KMS-11 (cell line): ENCODE measurements around the gene NRG2.

Experiments
- H2AFZ ChIP-seq: fragments of 200-600 bp; sonication (generic); 2 replicates; pipeline ENCODE4 v1.6.1; 2016; ENCODE audit warnings: antibody characterized with exemption, mixed run types, low read depth
- H3K27ac ChIP-seq: fragments of 200-600 bp; sonication (generic); 2 replicates; pipeline ENCODE4 v1.6.1; 2016; ENCODE audit warnings: mild to moderate bottlenecking, mixed run types
- H3K27me3 ChIP-seq: fragments of 200-600 bp; sonication (generic); 2 replicates; pipeline ENCODE4 v1.6.1; 2017; ENCODE audit warnings: mild to moderate bottlenecking, low read depth, mixed run types, moderate library complexity; ENCODE audit not compliant: insufficient read depth
- H3K36me3 ChIP-seq: fragments of 200-600 bp; sonication (generic); 2 replicates; pipeline ENCODE4 v1.6.1; 2017; ENCODE audit warnings: mild to moderate bottlenecking, mixed run types; ENCODE audit not compliant: insufficient read depth
- H3K4me1 ChIP-seq: fragments of 200-600 bp; sonication (generic); 2 replicates; pipeline ENCODE4 v1.6.1; 2016; ENCODE audit warnings: mild to moderate bottlenecking, low read depth, mixed run types; ENCODE audit not compliant: poor library complexity, severe bottlenecking
- H3K4me2 ChIP-seq: fragments of 200-600 bp; sonication (generic); 2 replicates; pipeline ENCODE4 v1.7.0; 2016; ENCODE audit warnings: mild to moderate bottlenecking, mixed run types
- H3K4me3 ChIP-seq: fragments of 200-600 bp; sonication (generic); IDR thresholded peaks from 2 replicates; pipeline ENCODE4 v1.6.1; 2017; ENCODE audit warnings: low read depth, low read length, mixed read lengths; ENCODE audit not compliant: insufficient read depth
- H3K79me2 ChIP-seq: fragments of 200-600 bp; sonication (generic); 2 replicates; pipeline ENCODE4 v1.6.1; 2016; ENCODE audit warnings: low read depth, mixed run types; ENCODE audit not compliant: insufficient read depth
- H3K9ac ChIP-seq: fragments of 200-600 bp; sonication (generic); 2 replicates; pipeline ENCODE4 v1.6.1; 2016; ENCODE audit warnings: mild to moderate bottlenecking, mixed run types
- H4K20me1 ChIP-seq: fragments of 200-600 bp; sonication (generic); 2 replicates; pipeline ENCODE4 v1.6.1; 2016; ENCODE audit warnings: mild to moderate bottlenecking, mixed run types; ENCODE audit not compliant: insufficient read depth
- TF ChIP-seq, protein P1 (sequence below): fragments of 200-600 bp; sonication (generic); conservative IDR thresholded peaks from 2 replicates; pipeline ENCODE4 v1.6.1; 2017; ENCODE audit warnings: low read depth, mild to moderate bottlenecking, antibody characterized with exemption, low read length, moderate library complexity, mixed read lengths

The NRG2 gene

DNA sequence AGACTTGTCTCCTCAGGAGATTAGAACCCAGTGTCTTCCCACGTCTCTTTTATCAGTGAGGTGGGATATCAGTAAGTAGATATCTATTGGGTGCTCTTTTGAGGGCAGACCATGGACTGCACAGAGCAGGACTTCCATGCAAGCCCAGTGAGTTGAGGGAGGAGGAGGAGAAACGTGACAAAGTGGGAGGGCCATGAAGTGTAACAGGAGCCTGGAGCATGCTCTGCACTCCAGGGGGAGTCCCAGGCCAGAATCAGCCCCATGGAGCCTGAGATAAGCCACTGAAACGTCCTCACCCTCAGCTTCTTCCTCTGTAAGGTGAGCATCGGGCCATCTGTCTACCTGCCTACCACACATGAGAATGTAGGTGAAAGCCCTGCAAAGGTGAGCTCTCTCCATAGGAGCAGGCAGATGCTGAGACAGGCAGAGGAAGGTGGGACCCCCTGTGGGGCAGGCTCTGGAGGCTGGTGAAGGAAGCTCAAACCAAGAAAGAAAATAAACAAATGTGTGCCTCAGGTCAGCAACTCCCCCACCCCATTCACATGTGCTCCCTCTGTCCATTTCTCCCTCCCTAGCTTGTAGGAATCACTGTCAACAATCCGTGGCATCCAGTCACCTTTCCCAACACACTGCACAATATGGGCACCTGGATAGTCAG lies 87.4 kb downstream of the NRG2 start:
- H3K4me1 ChIP-seq, result peaks cover 29% of the 10 kb centered on the region
- peaks cover 10% of the 10 kb centered on the region; the same call in 1 of the 2 replicates for H3K79me2 ChIP-seq
- H3K4me2 ChIP-seq, result no peak overlapping the region
- 0 out of 2 replicates have a peak, but pooled peaks cover 6% of the 10 kb centered on the region for H4K20me1 ChIP-seq
- no peak overlapping the region for H3K9ac ChIP-seq
- no peak overlapping the region for H3K27ac ChIP-seq
- no peak overlapping the region for H2AFZ ChIP-seq
- no peaks in the 10 kb centered on the region for H3K36me3 ChIP-seq
- no peak overlapping the region for H3K4me3 ChIP-seq
- no peaks in the 10 kb centered on the region for H3K27me3 ChIP-seq
- TF ChIP-seq, protein P1, sequence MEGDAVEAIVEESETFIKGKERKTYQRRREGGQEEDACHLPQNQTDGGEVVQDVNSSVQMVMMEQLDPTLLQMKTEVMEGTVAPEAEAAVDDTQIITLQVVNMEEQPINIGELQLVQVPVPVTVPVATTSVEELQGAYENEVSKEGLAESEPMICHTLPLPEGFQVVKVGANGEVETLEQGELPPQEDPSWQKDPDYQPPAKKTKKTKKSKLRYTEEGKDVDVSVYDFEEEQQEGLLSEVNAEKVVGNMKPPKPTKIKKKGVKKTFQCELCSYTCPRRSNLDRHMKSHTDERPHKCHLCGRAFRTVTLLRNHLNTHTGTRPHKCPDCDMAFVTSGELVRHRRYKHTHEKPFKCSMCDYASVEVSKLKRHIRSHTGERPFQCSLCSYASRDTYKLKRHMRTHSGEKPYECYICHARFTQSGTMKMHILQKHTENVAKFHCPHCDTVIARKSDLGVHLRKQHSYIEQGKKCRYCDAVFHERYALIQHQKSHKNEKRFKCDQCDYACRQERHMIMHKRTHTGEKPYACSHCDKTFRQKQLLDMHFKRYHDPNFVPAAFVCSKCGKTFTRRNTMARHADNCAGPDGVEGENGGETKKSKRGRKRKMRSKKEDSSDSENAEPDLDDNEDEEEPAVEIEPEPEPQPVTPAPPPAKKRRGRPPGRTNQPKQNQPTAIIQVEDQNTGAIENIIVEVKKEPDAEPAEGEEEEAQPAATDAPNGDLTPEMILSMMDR, result no peak

DNA sequence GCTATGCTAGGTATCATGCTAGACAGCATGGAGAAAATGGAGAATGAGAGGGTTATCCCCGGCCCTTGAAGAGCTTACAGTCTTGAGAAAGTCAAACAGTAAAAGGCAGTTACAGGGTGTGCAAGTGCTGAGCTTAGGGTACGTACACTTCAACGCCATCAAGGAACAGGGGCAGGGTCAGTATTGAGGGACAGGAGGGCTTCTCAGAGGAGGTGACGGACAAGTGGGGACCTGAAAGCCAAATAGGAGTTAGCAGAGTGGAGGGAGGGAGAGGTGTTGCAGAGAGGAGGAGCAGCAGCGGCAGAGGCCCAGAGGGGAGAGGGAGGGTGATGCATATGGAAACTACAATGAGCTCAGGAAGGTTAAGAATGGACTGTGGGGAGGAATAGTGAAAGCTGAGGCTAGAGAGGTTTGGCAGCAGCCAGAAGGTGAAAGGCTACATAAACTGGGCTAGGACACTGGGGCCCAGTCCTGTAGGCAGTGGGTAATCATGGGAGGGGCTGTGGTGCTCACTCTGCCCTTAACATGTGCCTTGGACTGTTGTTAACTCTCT lies 88.0 kb downstream of the NRG2 start:
- peaks cover 23% of the 10 kb centered on the region for H3K4me1 ChIP-seq
- TF ChIP-seq, protein P1, result no peak
- H3K27ac ChIP-seq, result no peak overlapping the region
- no peak overlapping the region for H2AFZ ChIP-seq
- no peaks in the 10 kb centered on the region for H3K27me3 ChIP-seq
- peaks cover 6% of the 10 kb centered on the region; the same call in 1 of the 2 replicates for H3K79me2 ChIP-seq
- no peak overlapping the region for H3K9ac ChIP-seq
- no peak overlapping the region for H3K4me2 ChIP-seq
- no peaks in the 10 kb centered on the region for H3K36me3 ChIP-seq
- H3K4me3 ChIP-seq, result no peak overlapping the region
- 0 out of 2 replicates have a peak, but pooled peaks cover 6% of the 10 kb centered on the region for H4K20me1 ChIP-seq

DNA sequence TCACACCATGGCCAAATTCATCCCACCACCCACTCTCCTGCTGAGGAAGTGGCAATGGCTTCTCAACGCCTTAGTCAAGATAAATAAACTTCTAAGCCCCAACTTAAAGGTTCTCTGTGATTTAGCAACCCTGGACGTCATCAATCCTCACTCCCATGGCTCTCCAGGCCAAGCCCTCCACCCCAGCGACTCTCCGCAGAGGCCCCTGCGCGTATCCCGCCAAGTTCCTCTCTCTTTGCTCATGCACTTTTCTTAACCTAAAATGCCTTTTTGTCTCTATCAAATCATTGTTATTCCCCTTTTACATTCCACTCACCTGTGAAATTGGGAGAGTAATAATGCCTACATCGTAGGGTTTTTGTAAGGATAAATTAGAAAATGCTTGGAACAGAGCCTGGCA lies 88.6 kb downstream of the NRG2 start:
- Histone ChIP-seq H3K79me2 (peaks cover 4% of the 10 kb centered on the region; the same call in 1 of the 2 replicates), H3K27me3 (no peaks in the 10 kb centered on the region), H2AFZ (no peak overlapping the region), H3K4me2 (no peak overlapping the region), H3K36me3 (no peaks in the 10 kb centered on the region), H3K9ac (no peak overlapping the region), H3K27ac (no peak overlapping the region), H3K4me3 (no peak overlapping the region), H3K4me1 (peaks cover 17% of the 10 kb centered on the region), H4K20me1 (0 out of 2 replicates have a peak, but pooled peaks cover 6% of the 10 kb centered on the region)
- TF ChIP-seq, protein P1, result no peak

DNA sequence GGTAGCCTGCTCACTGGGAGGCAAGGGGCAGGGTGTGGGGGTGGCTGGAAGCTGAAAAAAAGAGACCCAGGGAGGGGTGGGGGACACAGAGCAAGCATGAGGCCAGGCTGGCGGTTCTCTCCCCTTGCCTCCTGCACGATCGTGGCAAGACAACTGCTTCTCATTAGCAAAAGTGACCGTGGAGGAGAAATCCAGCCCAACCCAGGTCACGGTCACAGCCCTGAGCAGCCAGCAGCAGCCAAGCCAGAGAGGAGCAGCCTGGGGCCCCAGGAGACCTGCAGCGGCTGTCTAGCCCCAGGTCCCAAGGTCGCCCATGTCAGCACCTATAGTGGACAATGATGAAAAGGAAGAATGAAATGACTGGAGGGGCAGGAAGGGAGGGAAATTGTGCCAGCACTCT lies 89.1 kb downstream of the NRG2 start:
- Histone ChIP-seq H3K27me3 (no peaks in the 10 kb centered on the region), H3K27ac (no peak overlapping the region), H3K4me3 (no peak overlapping the region), H3K36me3 (no peaks in the 10 kb centered on the region), H3K9ac (no peak overlapping the region), H2AFZ (no peak overlapping the region), H3K4me2 (no peak overlapping the region), H3K4me1 (peaks cover 17% of the 10 kb centered on the region), H3K79me2 (peaks cover 4% of the 10 kb centered on the region; the same call in 1 of the 2 replicates), H4K20me1 (0 out of 2 replicates have a peak, but pooled peaks cover 6% of the 10 kb centered on the region)
- TF ChIP-seq, protein P1, result no peak
